CD4-positive, CD25-positive, alpha-beta regulatory T cell (primary cell): ENCODE measurements around the gene MT1B. TPM values are rescaled to one million over a fixed set of nuclear protein-coding genes. Genes with fewer than 3 reads are reported as not detected.
"Not testable (repeated sequence)": the region's sequence is repeated elsewhere in the genome, so short reads cannot be mapped to it uniquely, and the experiment has no call there.

Source experiments
- ATAC-seq, 2 donors: fragments of 150-1000 bp; cut with Tn5 transposase; one replicate each; pipeline ENCODE4 v1.10.0; 2021; ENCODE audit warnings: low read depth in 2 of 2, moderate number of reproducible peaks in 2 of 2, moderate library complexity in 1 of 2
- DNase-seq, 3 donors: peaks; one replicate each; pipeline versions ENCODE4 v3.0.0 to v3.0.0-alpha.2; 2012 to 2022; ENCODE audit warnings: mixed read lengths in 1 of 3
- H3K27ac ChIP-seq: one replicate; pipeline ENCODE4 v1.7.0; 2013; ENCODE audit warnings: mild to moderate bottlenecking, low read length; ENCODE audit not compliant: insufficient read depth, poor library complexity, severe bottlenecking
- H3K27me3 ChIP-seq: one replicate; pipeline ENCODE4 v1.7.0; 2013; ENCODE audit warnings: low read length; ENCODE audit not compliant: control insufficient read depth, insufficient read depth
- H3K36me3 ChIP-seq: one replicate; pipeline ENCODE4 v1.7.0; 2013; ENCODE audit warnings: mild to moderate bottlenecking, low read length, moderate library complexity; ENCODE audit not compliant: control insufficient read depth, insufficient read depth
- H3K4me1 ChIP-seq: 2 replicates; pipeline ENCODE4 v1.7.0; 2013; ENCODE audit warnings: mild to moderate bottlenecking, low read length; ENCODE audit not compliant: insufficient read depth, control insufficient read depth, poor library complexity, severe bottlenecking
- H3K4me3 ChIP-seq: one replicate; pipeline ENCODE4 v1.7.0; 2013; ENCODE audit warnings: low read depth, mild to moderate bottlenecking, low read length, moderate library complexity
- H3K9me3 ChIP-seq, 2 experiments: 1 replicate in 1 of 2; 2 replicates in 1 of 2; pipeline ENCODE4 v1.7.0; 2013; ENCODE audit warnings: low read length in 2 of 2, mild to moderate bottlenecking in 1 of 2, moderate library complexity in 1 of 2; ENCODE audit not compliant: control insufficient read depth in 2 of 2
- H3K27ac Mint-ChIP-seq, 3 donors: one replicate each; pipeline ENCODE4 v1.8.0; 2020 to 2022; ENCODE audit warnings: mild to moderate bottlenecking in 3 of 3, mixed read lengths in 3 of 3, moderate library complexity in 2 of 3
- H3K27me3 Mint-ChIP-seq: one replicate; pipeline ENCODE4 v1.8.0; 2022; ENCODE audit warnings: mild to moderate bottlenecking, mixed read lengths
- H3K36me3 Mint-ChIP-seq: one replicate; pipeline ENCODE4 v1.8.0; 2020; ENCODE audit warnings: mixed read lengths
- H3K4me1 Mint-ChIP-seq, 4 donors: one replicate each; pipeline ENCODE4 v1.8.0; 2020 to 2022; ENCODE audit warnings: mixed read lengths in 4 of 4, mild to moderate bottlenecking in 1 of 4
- H3K4me3 Mint-ChIP-seq, 4 donors: one replicate each; pipeline ENCODE4 v1.8.0; 2020 to 2022; ENCODE audit warnings: mild to moderate bottlenecking in 4 of 4, mixed read lengths in 4 of 4, moderate library complexity in 3 of 4
- H3K9me3 Mint-ChIP-seq, 7 donors: one replicate each; pipeline ENCODE4 v1.8.0; 2020 to 2022; ENCODE audit warnings: mixed read lengths in 7 of 7, mild to moderate bottlenecking in 3 of 7, moderate library complexity in 2 of 7
- polyA plus RNA-seq, 4 donors: library from polyadenylated mRNA; unstranded; fragments of 300-500 nt; fragmentation: Illumina TruSeq; gene quantifications; one replicate each; pipeline ENCODE4 v1.2.3, GENCODE V29; 2021
- total RNA-seq: library from RNA; stranded (reverse); gene quantifications from one replicate; pipeline ENCODE4 v1.2.3, GENCODE V29; 2022

MT1B gene
- total and polyA plus RNA-seq, 5 donors from 2014 or later = not detected

- peak; percentile 74 to 76 for ATAC-seq
- H3K27me3 ChIP-seq = no peaks in the 10 kb centered on the region
- peak within 1 kb of the TSS; percentile 89 for H3K4me3 ChIP-seq
- H3K9me3 ChIP-seq = no peaks in the 10 kb centered on the region
- H3K36me3 ChIP-seq = no peaks in the 10 kb centered on the region
- Mint-ChIP-seq H3K4me3 (peak within 1 kb of the TSS; percentile 93 to 98 (median 98)), H3K36me3 (peaks cover 10% of the 10 kb centered on the region), H3K27me3 (peaks cover 7% of the 10 kb centered on the region), H3K27ac (peak within 1 kb of the TSS; percentile 83 to 97 (median 90)), H3K9me3 (peaks cover 0 to 2% (median 0%) of the 10 kb centered on the region in 7 donors), H3K4me1 (peaks cover 5 to 41% (median 26%) of the 10 kb centered on the region in 4 donors)
- H3K4me1 ChIP-seq = peaks cover 27% of the 10 kb centered on the region
- peak within 1 kb of the TSS; percentile 48 for H3K27ac ChIP-seq
- peak; percentile 51 to 78 (median 67) for DNase-seq
Observed at GRCh38 chr16:56657555-56658326, 6.1 kb downstream of the MT1B start, which contains the start of gene MT1F. MT1F (plus strand) TSS chr16:56657959; CDS start chr16:56658059, 100 bp downstream.

- peak overlapping the region; percentile 83 to 97 (median 90) for H3K27ac Mint-ChIP-seq
- ATAC-seq (no peak), DNase-seq (no peak)
- peaks cover 5 to 46% (median 27%) of the 10 kb centered on the region in 4 donors for H3K4me1 Mint-ChIP-seq
- no peaks in the 10 kb centered on the region for H3K27me3 ChIP-seq
- peaks cover 0 to 2% (median 0%) of the 10 kb centered on the region in 7 donors for H3K9me3 Mint-ChIP-seq
- H3K9me3 ChIP-seq = no peaks in the 10 kb centered on the region
- peaks cover 9% of the 10 kb centered on the region for H3K27me3 Mint-ChIP-seq
- H3K36me3 ChIP-seq = no peaks in the 10 kb centered on the region
- H3K27ac ChIP-seq = peak overlapping the region; percentile 48
- peaks cover 33% of the 10 kb centered on the region for H3K4me1 ChIP-seq
- H3K4me3 ChIP-seq = peak overlapping the region; percentile 89
- peak overlapping the region; percentile 93 to 98 (median 98) for H3K4me3 Mint-ChIP-seq
- peaks cover 10% of the 10 kb centered on the region for H3K36me3 Mint-ChIP-seq
Observed at GRCh38 chr16:56658327-56658875, 6.7 kb downstream of the MT1B start.

GRCh38 chr16:56662357-56663354, 11.0 kb downstream of the MT1B start:
- H3K4me3 ChIP-seq = peak overlapping the region; percentile 53
- H3K4me1 ChIP-seq = peaks cover 32% of the 10 kb centered on the region
- H3K4me1 Mint-ChIP-seq = peaks cover 5 to 45% (median 24%) of the 10 kb centered on the region in 4 donors
- peak overlapping the region; percentile 47 for H3K27ac ChIP-seq
- peaks cover 25% of the 10 kb centered on the region for H3K27me3 Mint-ChIP-seq
- DNase-seq (peak in 2 of 3 donors; percentile 9 to 53), ATAC-seq (peak; percentile 50 to 51)
- H3K27ac Mint-ChIP-seq = peak overlapping the region; percentile 82 to 93 (median 88)
- H3K4me3 Mint-ChIP-seq = peak overlapping the region; percentile 87 to 95 (median 92)
- peaks cover 18% of the 10 kb centered on the region for H3K36me3 Mint-ChIP-seq
- peaks cover 0 to 2% (median 0%) of the 10 kb centered on the region in 7 donors for H3K9me3 Mint-ChIP-seq
- peaks cover under 1% of the 10 kb centered on the region for H3K27me3 ChIP-seq
- H3K36me3 ChIP-seq = no peaks in the 10 kb centered on the region
- no peaks in the 10 kb centered on the region for H3K9me3 ChIP-seq

GRCh38 chr16:56664506-56664905, 12.8 kb downstream of the MT1B start:
- Mint-ChIP-seq H3K27me3 (peaks cover 39% of the 10 kb centered on the region), H3K4me1 (peaks cover 0 to 45% (median 23%) of the 10 kb centered on the region in 4 donors), H3K4me3 (peak overlapping the region in 1 of 4 donors; percentile 93), H3K36me3 (peaks cover 22% of the 10 kb centered on the region), H3K27ac (no peak overlapping the region), H3K9me3 (peaks cover 0 to 2% (median 0%) of the 10 kb centered on the region in 7 donors)
- DNase-seq = no peak
- Histone ChIP-seq H3K4me3 (no peak overlapping the region), H3K4me1 (peaks cover 26% of the 10 kb centered on the region), H3K27ac (no peak overlapping the region), H3K36me3 (no peaks in the 10 kb centered on the region), H3K9me3 (no peaks in the 10 kb centered on the region), H3K27me3 (peaks cover 15% of the 10 kb centered on the region)
- no peak for ATAC-seq

GRCh38 chr16:56665286-56666261, 13.9 kb downstream of the MT1B start:
- Histone ChIP-seq H3K27me3 (peaks cover 21% of the 10 kb centered on the region), H3K4me1 (peaks cover 29% of the 10 kb centered on the region)
- Mint-ChIP-seq H3K27me3 (peaks cover 50% of the 10 kb centered on the region), H3K4me1 (peaks cover 0 to 47% (median 22%) of the 10 kb centered on the region in 4 donors), H3K36me3 (peaks cover 19% of the 10 kb centered on the region), H3K4me3 (peak overlapping the region in 1 of 4 donors; percentile 11)
- H3K27ac ChIP-seq, H3K4me3 ChIP-seq, H3K9me3 ChIP-seq, ATAC-seq, H3K9me3 Mint-ChIP-seq, H3K27ac Mint-ChIP-seq, DNase-seq, H3K36me3 ChIP-seq: not testable (repeated sequence)

- Mint-ChIP-seq H3K36me3 (peaks cover 14% of the 10 kb centered on the region), H3K4me1 (peaks cover 0 to 30% (median 8%) of the 10 kb centered on the region in 4 donors), H3K27me3 (peaks cover 64% of the 10 kb centered on the region), H3K27ac (no peak within 1 kb of the TSS), H3K4me3 (peak within 1 kb of the TSS in 2 of 4 donors; percentile 35 to 46), H3K9me3 (peaks cover 0 to 1% (median 0%) of the 10 kb centered on the region in 7 donors)
- ATAC-seq (peak in 1 of 2 donors; percentile 51), DNase-seq (peak in 1 of 3 donors; percentile 60)
- no peaks in the 10 kb centered on the region for H3K36me3 ChIP-seq
- no peak within 1 kb of the TSS for H3K27ac ChIP-seq
- H3K27me3 ChIP-seq = peaks cover 35% of the 10 kb centered on the region
- H3K4me1 ChIP-seq = peaks cover 22% of the 10 kb centered on the region
- no peak within 1 kb of the TSS for H3K4me3 ChIP-seq
- no peaks in the 10 kb centered on the region for H3K9me3 ChIP-seq
Observed at GRCh38 chr16:56667581-56668571, 16.2 kb downstream of the MT1B start, which contains the start of gene MT1G. MT1G (minus strand) TSS chr16:56668065; CDS start chr16:56667993, 72 bp downstream.
